ENCODE measurements around the gene UNC79.
"Not testable (repeated sequence)": the region's sequence is repeated elsewhere in the genome, so short reads cannot be mapped to it uniquely, and the experiment has no call there.

Gene UNC79

GRCh38 chr14:93496856-93497741 lies 66.4 kb downstream of the UNC79 start:
- no peak for DNase-seq

- no peak for DNase-seq
These were observed 79.3 kb downstream of the UNC79 start for GRCh38 chr14:93510056-93510455.

GRCh38 chr14:93511001-93511400 lies 80.3 kb downstream of the UNC79 start:
- DNase-seq: no peak

DNA sequence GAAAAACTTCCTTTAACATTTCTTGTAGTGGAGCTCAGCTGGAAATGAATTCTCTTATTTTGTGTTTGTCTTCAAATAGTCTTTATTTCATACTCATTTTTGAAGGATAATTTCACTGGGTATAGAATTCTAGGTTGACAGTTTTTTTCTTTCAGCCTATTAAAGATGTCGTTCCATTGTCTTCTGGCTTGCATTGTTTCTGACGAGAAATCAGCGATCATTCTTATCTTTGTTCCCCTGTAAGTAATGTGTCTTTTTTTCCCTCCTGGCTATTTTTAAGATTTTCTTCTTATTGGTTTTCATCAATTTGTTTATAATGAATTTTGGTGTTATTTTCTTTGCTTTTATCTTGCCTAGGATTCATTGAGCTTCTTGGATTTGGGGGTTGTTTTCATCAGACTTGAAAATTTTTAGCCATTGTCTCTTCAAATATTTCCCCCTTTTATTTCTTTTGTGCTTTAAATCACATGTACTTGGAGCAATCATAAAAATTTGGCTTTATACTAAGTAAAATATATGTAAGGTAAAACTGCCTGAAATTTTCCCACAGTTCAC lies 89.4 kb downstream of the UNC79 start:
- DNase-seq: no peak

- no peak for DNase-seq
These were observed 91.5 kb downstream of the UNC79 start for GRCh38 chr14:93522221-93522620.

DNA sequence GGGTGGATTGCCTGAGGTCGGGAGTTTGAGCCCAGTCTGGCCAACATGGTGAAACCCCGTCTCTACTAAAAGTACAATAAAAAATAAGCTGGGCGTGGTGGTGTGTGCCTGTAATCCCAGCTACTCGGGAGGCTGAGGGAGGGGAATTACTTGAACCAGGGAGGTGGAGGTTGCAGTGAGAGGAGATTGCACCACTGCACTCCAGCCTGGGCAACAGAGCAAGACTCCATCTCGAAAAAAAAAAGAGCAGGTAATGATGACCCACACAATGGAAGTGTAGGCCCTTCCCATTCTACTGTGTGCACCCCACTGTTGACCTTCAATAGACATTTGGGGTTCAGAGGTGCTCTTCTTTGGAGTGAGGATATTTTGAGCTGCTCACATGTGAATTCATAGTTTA lies 94.5 kb downstream of the UNC79 start:
- DNase-seq: not testable (repeated sequence)

- no peak for DNase-seq
These were observed 95.1 kb downstream of the UNC79 start for GRCh38 chr14:93525696-93526451.

- DNase-seq: no peak
These were observed 96.5 kb downstream of the UNC79 start for GRCh38 chr14:93527203-93527607.

DNA sequence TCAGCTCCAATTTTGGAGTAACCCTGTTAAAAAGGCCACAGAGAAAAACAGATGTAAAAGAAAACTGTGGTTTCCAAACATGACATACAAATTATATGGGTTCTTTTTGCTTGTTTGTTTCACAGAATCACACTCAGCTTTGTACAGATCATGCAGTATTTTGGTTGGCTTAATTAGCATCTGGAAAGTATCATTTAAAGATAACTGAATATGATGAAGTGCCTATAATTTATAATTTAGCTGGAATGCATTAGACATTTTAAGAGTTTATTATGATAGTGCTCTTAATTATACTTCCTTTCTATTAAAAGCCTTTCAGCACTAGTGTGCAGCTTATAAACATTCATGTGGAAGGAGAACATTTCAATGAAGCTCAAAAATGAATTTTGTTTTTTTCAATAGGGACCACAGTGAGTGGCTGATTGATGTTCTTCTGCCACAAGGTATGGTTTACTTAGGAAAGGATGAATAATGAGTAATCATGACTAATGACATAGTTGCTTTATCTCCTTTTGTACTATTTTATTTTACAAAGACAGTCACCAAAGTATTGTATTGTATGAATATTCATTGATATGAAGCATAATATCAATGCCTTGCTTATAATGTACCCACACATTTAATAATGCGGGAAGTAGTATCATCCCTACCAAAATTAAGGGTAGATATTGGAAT lies 98.3 kb downstream of the UNC79 start:
- DNase-seq: no peak

DNA sequence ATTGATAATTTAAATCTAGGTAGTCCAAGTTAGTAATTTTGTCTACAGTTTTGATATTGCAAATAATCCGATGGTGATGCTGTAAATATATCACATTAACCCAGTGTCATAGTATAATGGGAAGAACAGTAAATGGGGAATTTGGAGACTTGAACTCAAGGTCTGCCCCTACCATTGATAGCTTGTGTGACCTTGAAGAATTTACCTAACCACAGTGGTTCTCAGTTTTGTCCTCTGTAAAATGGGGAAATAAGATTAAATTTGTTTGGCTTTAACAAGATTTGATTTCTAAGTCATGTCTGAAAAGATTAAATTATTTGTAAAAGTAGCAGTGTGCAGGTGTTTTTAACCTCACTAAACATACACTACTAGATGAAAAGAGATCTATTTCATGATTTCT lies 100.9 kb downstream of the UNC79 start:
- DNase-seq: no peak

GRCh38 chr14:93532541-93532940 lies 101.8 kb downstream of the UNC79 start:
- DNase-seq: no peak

DNA sequence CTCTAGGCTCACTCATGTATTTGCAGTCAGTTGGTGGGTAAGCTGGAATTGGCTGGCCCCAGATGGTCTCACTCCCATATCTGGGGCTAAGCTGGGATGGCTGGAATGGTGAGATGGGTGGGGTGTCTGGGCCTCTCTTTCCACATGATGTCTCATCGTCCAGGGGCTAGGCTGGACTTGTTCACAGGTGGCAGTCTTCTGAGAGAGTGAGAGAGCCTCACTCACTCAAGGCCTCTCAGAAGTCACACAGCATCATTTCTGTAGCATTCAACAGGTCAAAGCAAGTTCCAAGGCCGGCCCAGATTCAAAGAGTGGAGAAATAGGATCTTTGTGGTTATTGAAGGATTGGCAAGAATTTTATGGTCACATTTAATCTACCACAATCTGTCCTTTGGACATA lies 102.7 kb downstream of the UNC79 start:
- DNase-seq: no peak

DNA sequence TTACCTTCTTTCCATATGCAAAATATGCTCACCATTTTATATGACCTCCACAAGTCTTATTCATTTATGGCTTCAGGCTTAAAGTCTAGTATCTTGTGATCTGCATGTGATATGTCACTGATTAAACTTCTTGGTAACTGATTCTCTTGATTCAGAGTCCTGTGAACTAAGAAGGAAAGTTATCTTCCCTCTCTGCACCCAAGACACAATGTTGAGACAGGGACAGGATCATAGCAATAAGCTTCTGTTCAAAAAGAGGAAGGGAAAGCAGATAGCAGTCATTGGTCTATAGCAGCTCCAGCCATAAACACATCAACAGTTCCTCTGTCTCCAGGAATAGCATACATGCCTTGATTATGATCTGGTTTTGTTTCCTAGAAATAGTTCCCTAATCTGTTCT lies 103.1 kb downstream of the UNC79 start:
- no peak for DNase-seq

- no peak for DNase-seq
These were observed 104.8 kb downstream of the UNC79 start for GRCh38 chr14:93535537-93535936.

- no peak for DNase-seq
These were observed 106.2 kb downstream of the UNC79 start for GRCh38 chr14:93536945-93537344.

DNA sequence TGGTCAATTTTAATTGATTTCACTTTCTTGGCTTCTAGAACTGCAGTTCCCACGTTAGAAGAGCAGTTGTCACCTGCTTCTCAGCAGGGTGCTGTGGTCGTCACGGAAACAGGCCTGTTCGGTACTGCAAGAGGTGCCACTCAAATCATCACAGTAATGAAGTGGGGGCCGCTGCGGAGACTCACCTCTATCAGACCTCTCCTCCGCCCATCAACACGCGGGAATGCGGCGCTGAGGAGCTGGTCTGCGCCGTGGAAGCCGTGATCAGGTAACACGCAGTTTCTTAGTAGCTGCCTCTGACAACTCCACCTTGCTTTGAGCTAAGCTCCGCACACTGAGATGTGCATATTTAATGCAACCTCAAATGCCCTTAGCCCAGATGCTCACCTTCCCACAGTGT lies 107.2 kb downstream of the UNC79 start:
- DNase-seq: no peak

DNA sequence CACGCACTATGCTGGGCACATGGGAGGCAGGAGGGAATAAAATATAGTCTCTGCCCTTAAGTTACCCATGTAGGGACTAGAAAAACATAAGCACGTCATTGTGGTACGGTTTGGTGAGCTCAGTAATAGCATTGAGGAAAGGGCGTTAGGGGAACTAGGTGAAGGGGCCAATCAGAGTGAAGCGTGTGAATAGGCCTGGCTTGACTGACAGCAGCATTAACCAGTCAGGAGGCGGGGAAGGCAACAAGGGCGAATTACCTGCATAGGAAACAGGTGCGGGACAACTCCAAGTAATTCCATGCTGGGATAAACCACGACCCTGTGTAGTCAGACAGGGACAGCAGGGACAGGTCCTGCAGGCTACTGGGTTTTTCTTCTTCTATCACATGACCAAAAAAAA lies 107.7 kb downstream of the UNC79 start:
- no peak for DNase-seq

DNA sequence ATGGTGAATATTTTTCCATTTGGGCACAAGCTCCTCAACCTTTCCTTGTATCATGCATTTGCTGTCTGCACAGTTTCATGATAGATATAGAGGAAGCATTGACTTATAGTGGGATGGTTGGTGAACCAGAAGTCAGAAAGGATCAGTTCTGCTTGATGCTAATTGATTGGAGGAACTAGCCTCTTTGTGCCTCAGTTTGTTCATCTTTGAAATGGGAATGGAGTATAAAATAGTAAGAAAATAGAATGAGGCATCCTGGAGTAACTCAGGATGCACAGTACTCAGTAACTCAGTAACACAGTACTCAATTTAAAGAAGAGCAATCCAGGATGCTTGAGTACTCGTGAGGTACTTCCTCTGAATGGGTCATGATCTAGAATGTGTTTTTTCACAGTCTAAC lies 109.5 kb downstream of the UNC79 start:
- DNase-seq: no peak

GRCh38 chr14:93543766-93544165 lies 113.0 kb downstream of the UNC79 start:
- DNase-seq: no peak

DNA sequence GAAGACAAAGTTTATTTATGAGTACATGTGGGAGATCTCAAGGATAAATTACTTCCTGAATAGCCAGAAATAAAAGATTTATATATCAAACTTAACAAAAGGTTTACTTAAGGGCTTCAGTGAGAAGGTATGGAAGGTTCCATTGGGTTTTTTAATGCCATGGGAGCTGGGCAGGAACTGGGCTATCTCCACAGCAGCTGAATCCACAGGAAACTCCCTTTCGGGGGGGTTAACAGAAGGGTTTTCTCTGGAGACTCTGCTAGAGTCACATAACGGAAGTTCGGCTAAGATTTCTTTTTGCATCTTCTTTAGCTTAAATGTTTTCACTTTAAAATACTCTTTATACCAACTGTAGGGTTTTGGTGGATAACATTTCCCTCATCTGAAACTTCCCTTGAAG lies 113.5 kb downstream of the UNC79 start:
- DNase-seq: no peak

GRCh38 chr14:93546642-93547041 lies 115.9 kb downstream of the UNC79 start:
- no peak for DNase-seq

- DNase-seq: no peak
These were observed 117.5 kb downstream of the UNC79 start for GRCh38 chr14:93548102-93548843.

GRCh38 chr14:93549595-93549994 lies 118.9 kb downstream of the UNC79 start:
- no peak for DNase-seq

All from NCI-H1092 (cell line).